Liver (tissue), 9 donors: ENCODE measurements around the gene CA5A. TPM values are rescaled to one million over a fixed set of nuclear protein-coding genes. Genes with fewer than 3 reads are reported as not detected.

Experiments
- DNase-seq: peaks from one replicate; pipeline ENCODE4 v3.0.0-alpha.2; 2017; ENCODE audit warnings: low spot score
- H3K27ac ChIP-seq, 2 donors: one replicate each; pipeline ENCODE4 v1.7.0; 2013; ENCODE audit warnings: inconsistent platforms in 2 of 2, low read length in 2 of 2, control low read depth in 1 of 2, low read depth in 1 of 2, mild to moderate bottlenecking in 1 of 2
- H3K27me3 ChIP-seq, 4 donors: one replicate each; pipeline versions ENCODE4 v1.6.1 to v1.7.0; 2013; ENCODE audit warnings: low read length in 3 of 4, inconsistent platforms in 1 of 4, mild to moderate bottlenecking in 1 of 4, moderate library complexity in 1 of 4; ENCODE audit not compliant: control insufficient read depth in 4 of 4, insufficient read depth in 4 of 4
- H3K36me3 ChIP-seq, 4 donors: one replicate each; pipeline versions ENCODE4 v1.6.1 to v1.7.0; 2013; ENCODE audit warnings: low read length in 3 of 4, mild to moderate bottlenecking in 3 of 4, low read depth in 1 of 4, moderate library complexity in 1 of 4; ENCODE audit not compliant: control insufficient read depth in 4 of 4, insufficient read depth in 3 of 4
- H3K4me1 ChIP-seq, 4 donors: one replicate each; pipeline versions ENCODE4 v1.6.1 to v1.7.0; 2013; ENCODE audit warnings: low read length in 3 of 4, mild to moderate bottlenecking in 3 of 4, moderate library complexity in 1 of 4; ENCODE audit not compliant: control insufficient read depth in 4 of 4, insufficient read depth in 4 of 4
- H3K4me3 ChIP-seq, 3 donors: one replicate each; pipeline versions ENCODE4 v1.6.1 to v1.7.0; 2013; ENCODE audit warnings: low read length in 3 of 3, control low read depth in 1 of 3, low read depth in 1 of 3, mild to moderate bottlenecking in 1 of 3
- H3K9ac ChIP-seq, 2 donors: one replicate each; pipeline ENCODE4 v1.7.0; 2013; ENCODE audit warnings: low read length in 2 of 2, mild to moderate bottlenecking in 2 of 2, moderate library complexity in 2 of 2, control low read depth in 1 of 2, low read depth in 1 of 2
- H3K9me3 ChIP-seq, 4 donors: one replicate each; pipeline versions ENCODE4 v1.6.1 to v1.7.0; 2013; ENCODE audit warnings: low read length in 3 of 4; ENCODE audit not compliant: control insufficient read depth in 4 of 4
- CTCF ChIP-seq: fragments of 150-350 bp; IDR thresholded peaks from 2 replicates; pipeline ENCODE4 v1.5.1; 2017; ENCODE audit warnings: improper control_type of control experiment, low read depth, low read length; ENCODE audit not compliant: missing input control
- EGR1 ChIP-seq, 2 donors: IDR thresholded peaks; 2 replicates each; pipeline ENCODE4 v1.6.1; 2016 to 2018; ENCODE audit warnings: antibody characterized with exemption in 2 of 2, low read depth in 2 of 2
- FOXA1 ChIP-seq: IDR thresholded peaks from 2 replicates; pipeline ENCODE4 v1.6.1; 2016; ENCODE audit warnings: antibody characterized with exemption
- FOXA2 ChIP-seq: IDR thresholded peaks from 2 replicates; pipeline ENCODE4 v1.6.1; 2016; ENCODE audit warnings: antibody characterized with exemption
- GABPA ChIP-seq, 2 donors: IDR thresholded peaks in 1 of 2; conservative IDR thresholded peaks in 1 of 2; 2 replicates each; pipeline ENCODE4 v1.6.1; 2016; ENCODE audit warnings: antibody characterized with exemption in 2 of 2, mild to moderate bottlenecking in 1 of 2, moderate library complexity in 1 of 2
- HNF4A ChIP-seq, 2 donors: conservative IDR thresholded peaks; 2 replicates each; pipeline ENCODE4 v1.6.1; 2016; ENCODE audit warnings: antibody characterized with exemption in 2 of 2, mild to moderate bottlenecking in 2 of 2
- HNF4G ChIP-seq: IDR thresholded peaks from 2 replicates; pipeline ENCODE4 v1.6.1; 2016; ENCODE audit warnings: antibody characterized with exemption
- JUND ChIP-seq, 2 donors: IDR thresholded peaks; 2 replicates each; pipeline ENCODE4 v1.6.1; 2016; ENCODE audit warnings: antibody characterized with exemption in 2 of 2
- MAX ChIP-seq: IDR thresholded peaks from 2 replicates; pipeline ENCODE4 v1.6.1; 2016; ENCODE audit warnings: antibody characterized with exemption
- NR2F2 ChIP-seq: IDR thresholded peaks from 2 replicates; pipeline ENCODE4 v1.6.1; 2016; ENCODE audit warnings: antibody characterized with exemption
- RAD21 ChIP-seq, 2 donors: IDR thresholded peaks; 2 replicates each; pipeline ENCODE4 v1.6.1; 2016; ENCODE audit warnings: antibody characterized with exemption in 2 of 2, mild to moderate bottlenecking in 2 of 2
- REST ChIP-seq: IDR thresholded peaks from 2 replicates; pipeline ENCODE4 v1.6.1; 2016; ENCODE audit warnings: antibody characterized with exemption, mild to moderate bottlenecking
- SP1 ChIP-seq: IDR thresholded peaks from 2 replicates; pipeline ENCODE4 v1.6.1; 2018; ENCODE audit warnings: antibody characterized with exemption, mild to moderate bottlenecking
- TAF1 ChIP-seq: conservative IDR thresholded peaks from 2 replicates; pipeline ENCODE4 v1.6.1; 2016; ENCODE audit warnings: antibody characterized with exemption, mild to moderate bottlenecking
- YY1 ChIP-seq: IDR thresholded peaks from 2 replicates; pipeline ENCODE4 v1.6.1; 2016; ENCODE audit warnings: antibody characterized with exemption, mild to moderate bottlenecking
- WGBS: extraction: QIAGEN DNeasy Blood & Tissue Kit; methylation state at CpG from one replicate; pipeline ENCODE4 v1.1.7; 2013; 5-methylcytosine and 5-hydroxymethylcytosine counted together
- polyA plus RNA-seq, 2 donors: library from polyadenylated mRNA; stranded (reverse) in 1 of 2; unstranded in 1 of 2; fragments of 200-250 nt in 1 of 2; fragments of >200 nt in 1 of 2; fragmentation: Nextera tagmentation in 1 of 2; extraction: Ambion mirVana in 1 of 2; gene quantifications; one replicate each; pipeline versions ENCODE4 v1.2.1 to v1.2.3, GENCODE V29; 2013 to 2015
- total RNA-seq, 2 donors: library from RNA; depleted of rRNA; stranded (reverse); fragments of >200 nt; gene quantifications; one replicate each; pipeline ENCODE4 v1.2.3, GENCODE V29; 2014
- donor health status: healthy.
- donor health status: healthy.
- donor health status: healthy.
- donor health status: healthy.
- donor health status: healthy.

CA5A gene
- total and polyA plus RNA-seq, 4 donors: 12.3 to 66.8 (median 33.6) TPM

GRCh38 chr16:87948119-87948545 is 11.8 kb upstream of the CA5A start:
- peaks cover 0 to 23% (median 18%) of the 10 kb centered on the region in 4 donors for H3K4me1 ChIP-seq
- no peaks in the 10 kb centered on the region for H3K9me3 ChIP-seq
- H3K27me3 ChIP-seq: no peaks in the 10 kb centered on the region
- peak overlapping the region in 1 of 2 donors; percentile 35 for H3K9ac ChIP-seq
- TF ChIP-seq JUND (IDR thresholded peaks at IDR 0.05) (no peak), HNF4A (conservative IDR thresholded peaks at IDR 0.05) (peak in 1 of 2 donors; percentile 21), SP1 (peak; percentile 45), FOXA2 (no peak)
- DNase-seq: no peak
- peak overlapping the region; percentile 97 to 99 for H3K27ac ChIP-seq
- WGBS: 46% methylated on average over 10 of the region's 12 CpGs
- H3K36me3 ChIP-seq: no peaks in the 10 kb centered on the region
- H3K4me3 ChIP-seq: no peak overlapping the region

- no peaks in the 10 kb centered on the region for H3K36me3 ChIP-seq
- H3K9me3 ChIP-seq: no peaks in the 10 kb centered on the region
- H3K27ac ChIP-seq: peak overlapping the region; percentile 55 to 97
- H3K4me3 ChIP-seq: no peak overlapping the region
- H3K4me1 ChIP-seq: peaks cover 0 to 23% (median 15%) of the 10 kb centered on the region in 4 donors
- 91% methylated on average over 22 of the region's 22 CpGs for WGBS
- H3K27me3 ChIP-seq: no peaks in the 10 kb centered on the region
- H3K9ac ChIP-seq: no peak overlapping the region
- no peak for DNase-seq
- TF ChIP-seq REST: no peak
- TF ChIP-seq SP1: no peak
- no peak for TF ChIP-seq FOXA1
- TF ChIP-seq NR2F2: no peak
- TF ChIP-seq YY1: no peak
- no peak for TF ChIP-seq MAX
- no peak for TF ChIP-seq HNF4A (conservative IDR thresholded peaks at IDR 0.05)
- no peak for TF ChIP-seq GABPA (IDR thresholded peaks at IDR 0.05 in 1 of 2, conservative IDR thresholded peaks at IDR 0.05 in 1 of 2)
- TF ChIP-seq EGR1 (IDR thresholded peaks at IDR 0.05; ENCODE audit: low read depth in 2 of 2): no peak
- no peak for TF ChIP-seq FOXA2
- TF ChIP-seq RAD21 (IDR thresholded peaks at IDR 0.05): no peak
- no peak for TF ChIP-seq TAF1
- TF ChIP-seq JUND (IDR thresholded peaks at IDR 0.05): no peak
These were observed 11.2 kb upstream of the CA5A start for GRCh38 chr16:87947356-87948118.

GRCh38 chr16:87946596-87947347 is 10.4 kb upstream of the CA5A start:
- Histone ChIP-seq H3K27ac (no peak overlapping the region), H3K36me3 (no peaks in the 10 kb centered on the region), H3K4me1 (peaks cover 0 to 15% (median 8%) of the 10 kb centered on the region in 4 donors), H3K27me3 (no peaks in the 10 kb centered on the region), H3K4me3 (no peak overlapping the region), H3K9me3 (no peaks in the 10 kb centered on the region), H3K9ac (no peak overlapping the region)
- TF ChIP-seq FOXA2: no peak
- TF ChIP-seq JUND (IDR thresholded peaks at IDR 0.05): no peak
- TF ChIP-seq EGR1 (IDR thresholded peaks at IDR 0.05; ENCODE audit: low read depth in 2 of 2): no peak
- no peak for TF ChIP-seq HNF4G
- no peak for TF ChIP-seq TAF1
- no peak for TF ChIP-seq CTCF
- WGBS: 92% methylated on average over 14 of the region's 14 CpGs
- no peak for DNase-seq
